ENCODE data around the gene HSF2BP.

The HSF2BP gene

GRCh38 chr21:43613755-43614638, 45.3 kb downstream of the HSF2BP start:
- Mint-ChIP-seq H3K4me3 (no peak overlapping the region), H3K36me3 (ENCODE audit: insufficient read depth) (no peaks in the 10 kb centered on the region), H3K9me3 (no peaks in the 10 kb centered on the region), H3K27me3 (peaks cover 6 to 8% of the 10 kb centered on the region in 2 donors), H3K4me1 (ENCODE audit: low read depth in 2 of 2) (no peaks in the 10 kb centered on the region), H3K27ac (no peak overlapping the region)
- DNase-seq (no peak), ATAC-seq (replicated peaks) (no peak)

- H3K4me1 Mint-ChIP-seq (ENCODE audit: low read depth in 2 of 2) = no peaks in the 10 kb centered on the region
- peaks cover 6 to 8% of the 10 kb centered on the region in 2 donors for H3K27me3 Mint-ChIP-seq
- no peaks in the 10 kb centered on the region for H3K9me3 Mint-ChIP-seq
- H3K4me3 Mint-ChIP-seq = no peak overlapping the region
- no peak for ATAC-seq (replicated peaks)
- no peaks in the 10 kb centered on the region for H3K36me3 Mint-ChIP-seq (ENCODE audit: insufficient read depth)
- no peak overlapping the region for H3K27ac Mint-ChIP-seq
- no peak for DNase-seq
These were observed 47.5 kb downstream of the HSF2BP start for GRCh38 chr21:43611598-43612369.

GRCh38 chr21:43609501-43610340, 49.6 kb downstream of the HSF2BP start:
- no peak for ATAC-seq (replicated peaks)
- Mint-ChIP-seq H3K27me3 (peaks cover 6 to 8% of the 10 kb centered on the region in 2 donors), H3K36me3 (ENCODE audit: insufficient read depth) (no peaks in the 10 kb centered on the region), H3K4me1 (ENCODE audit: low read depth in 2 of 2) (no peaks in the 10 kb centered on the region), H3K27ac (no peak overlapping the region), H3K4me3 (no peak overlapping the region), H3K9me3 (no peaks in the 10 kb centered on the region)
- no peak for DNase-seq

- DNase-seq = no peak
These were observed 50.6 kb downstream of the HSF2BP start for GRCh38 chr21:43608664-43609063.

GRCh38 chr21:43608225-43608624, 51.1 kb downstream of the HSF2BP start:
- H3K9me3 Mint-ChIP-seq = no peaks in the 10 kb centered on the region
- no peak for DNase-seq
- H3K27me3 Mint-ChIP-seq = peaks cover 6 to 8% of the 10 kb centered on the region in 2 donors
- H3K4me1 Mint-ChIP-seq (ENCODE audit: low read depth in 2 of 2) = no peaks in the 10 kb centered on the region
- no peaks in the 10 kb centered on the region for H3K36me3 Mint-ChIP-seq (ENCODE audit: insufficient read depth)
- H3K4me3 Mint-ChIP-seq = no peak overlapping the region
- ATAC-seq (replicated peaks) = no peak
- no peak overlapping the region for H3K27ac Mint-ChIP-seq

More at GRCh38 chr21:43608664-43609063, 50.6 kb downstream of the HSF2BP start:
- Mint-ChIP-seq H3K9me3 (no peaks in the 10 kb centered on the region), H3K4me1 (ENCODE audit: low read depth in 2 of 2) (no peaks in the 10 kb centered on the region), H3K27ac (no peak overlapping the region), H3K27me3 (peaks cover 6 to 8% of the 10 kb centered on the region in 2 donors), H3K4me3 (no peak overlapping the region), H3K36me3 (ENCODE audit: insufficient read depth) (no peaks in the 10 kb centered on the region)
- no peak for ATAC-seq (replicated peaks)

GRCh38 chr21:43605320-43606215, 53.7 kb downstream of the HSF2BP start:
- H3K4me3 Mint-ChIP-seq = no peak overlapping the region
- DNase-seq (no peak), ATAC-seq (replicated peaks) (no peak)
- H3K9me3 Mint-ChIP-seq = no peaks in the 10 kb centered on the region
- peaks cover 6 to 8% of the 10 kb centered on the region in 2 donors for H3K27me3 Mint-ChIP-seq
- H3K4me1 Mint-ChIP-seq (ENCODE audit: low read depth in 2 of 2) = no peaks in the 10 kb centered on the region
- no peak overlapping the region for H3K27ac Mint-ChIP-seq
- no peaks in the 10 kb centered on the region for H3K36me3 Mint-ChIP-seq (ENCODE audit: insufficient read depth)

GRCh38 chr21:43604505-43605204, 54.6 kb downstream of the HSF2BP start:
- H3K4me3 Mint-ChIP-seq = no peak overlapping the region
- H3K36me3 Mint-ChIP-seq (ENCODE audit: insufficient read depth) = no peaks in the 10 kb centered on the region
- no peak overlapping the region for H3K27ac Mint-ChIP-seq
- no peaks in the 10 kb centered on the region for H3K9me3 Mint-ChIP-seq
- peaks cover 0 to 7% of the 10 kb centered on the region in 2 donors for H3K27me3 Mint-ChIP-seq
- H3K4me1 Mint-ChIP-seq (ENCODE audit: low read depth in 2 of 2) = peaks cover 0 to 5% of the 10 kb centered on the region in 2 donors
- DNase-seq (no peak), ATAC-seq (replicated peaks) (no peak)

GRCh38 chr21:43603641-43604504, 55.4 kb downstream of the HSF2BP start:
- Mint-ChIP-seq H3K36me3 (ENCODE audit: insufficient read depth) (no peaks in the 10 kb centered on the region), H3K4me3 (no peak overlapping the region), H3K27ac (no peak overlapping the region), H3K9me3 (no peaks in the 10 kb centered on the region), H3K4me1 (ENCODE audit: low read depth in 2 of 2) (peaks cover 0 to 5% of the 10 kb centered on the region in 2 donors), H3K27me3 (no peaks in the 10 kb centered on the region)
- no peak for ATAC-seq (replicated peaks)
- no peak for DNase-seq

GRCh38 chr21:43603233-43603626, 56.1 kb downstream of the HSF2BP start:
- no peak for DNase-seq
- Mint-ChIP-seq H3K9me3 (no peaks in the 10 kb centered on the region), H3K4me1 (ENCODE audit: low read depth in 2 of 2) (peaks cover 0 to 5% of the 10 kb centered on the region in 2 donors), H3K27ac (no peak overlapping the region), H3K36me3 (ENCODE audit: insufficient read depth) (no peaks in the 10 kb centered on the region), H3K27me3 (no peaks in the 10 kb centered on the region), H3K4me3 (no peak overlapping the region)
- ATAC-seq (replicated peaks) = no peak

GRCh38 chr21:43602266-43603232, 56.7 kb downstream of the HSF2BP start:
- Mint-ChIP-seq H3K36me3 (ENCODE audit: insufficient read depth) (no peaks in the 10 kb centered on the region), H3K4me1 (ENCODE audit: low read depth in 2 of 2) (peaks cover 0 to 5% of the 10 kb centered on the region in 2 donors), H3K4me3 (no peak overlapping the region), H3K27me3 (no peaks in the 10 kb centered on the region), H3K27ac (no peak overlapping the region), H3K9me3 (no peaks in the 10 kb centered on the region)
- DNase-seq (no peak), ATAC-seq (replicated peaks) (no peak)
